HG03045 (cell line): ENCODE data around the gene SYCE3.

Experiments
- ATAC-seq: cut with Tn5 transposase; IDR thresholded peaks from one replicate; pipeline ENCODE4 v1.9.1; 2021; ENCODE audit warnings: mild to moderate bottlenecking, moderate library complexity; ENCODE audit not compliant: unreplicated experiment

Gene SYCE3

DNA sequence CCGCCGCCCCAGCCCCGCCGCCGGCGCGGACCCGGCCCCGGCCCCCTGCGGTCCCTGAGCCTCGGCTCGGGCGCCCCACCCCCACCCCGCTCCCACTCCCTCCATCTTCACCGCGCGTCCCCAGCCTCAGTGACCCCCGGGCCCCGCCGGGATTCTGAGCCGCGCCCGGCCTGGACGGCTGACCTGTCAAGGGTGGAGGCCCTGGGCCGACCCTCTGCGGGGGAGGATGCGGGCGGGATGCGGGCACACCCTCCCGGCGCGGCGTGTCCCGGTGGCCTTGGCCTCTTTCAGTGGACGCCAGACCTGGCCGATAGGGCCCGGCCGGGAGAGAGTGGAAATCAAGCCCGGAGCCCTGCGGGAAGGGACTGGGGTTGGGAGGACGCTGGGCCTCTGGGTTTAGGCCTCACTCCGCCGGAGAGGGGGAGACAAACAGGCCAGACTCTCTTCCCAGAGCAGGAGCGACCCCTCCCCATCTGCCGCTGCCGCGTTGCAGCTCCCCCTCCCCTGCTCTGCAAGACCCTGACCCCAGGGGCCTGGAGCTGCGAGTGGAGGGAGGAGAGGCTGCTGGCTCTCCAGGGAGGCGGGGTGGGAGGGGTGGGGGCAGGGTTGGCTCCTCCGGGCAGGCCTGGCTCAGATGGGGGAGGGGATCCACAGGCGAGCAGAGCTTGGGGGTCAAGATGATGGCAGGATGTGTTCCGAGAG lies 38.4 kb upstream of the SYCE3 start:
- no peak for ATAC-seq

DNA sequence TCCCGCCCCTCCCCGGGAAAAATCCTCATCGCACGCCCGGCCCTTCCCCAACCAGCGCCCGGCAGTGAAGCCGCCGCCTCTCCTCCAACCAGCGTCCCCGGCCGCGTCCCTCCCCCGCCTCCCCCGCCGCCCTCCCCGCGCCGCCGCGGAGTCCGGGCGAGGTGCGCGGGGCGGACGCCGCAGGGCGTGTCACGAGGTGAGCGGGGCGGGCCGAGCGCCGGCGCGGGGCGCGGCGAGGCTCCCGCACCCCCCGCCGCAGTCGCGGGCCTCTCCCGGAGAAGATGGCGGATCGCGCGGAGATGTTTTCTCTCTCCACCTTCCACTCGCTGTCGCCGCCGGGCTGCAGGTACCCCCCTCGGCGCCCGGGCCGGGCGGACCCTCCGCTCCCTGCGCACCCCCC lies 37.8 kb upstream of the SYCE3 start, which contains the start of gene MAPK8IP2:
TSS of gene MAPK8IP2 (plus strand) at position 256 of the 400 bp plus-strand sequence. CDS start at position 282, 26 bp downstream.
- ATAC-seq = no peak

DNA sequence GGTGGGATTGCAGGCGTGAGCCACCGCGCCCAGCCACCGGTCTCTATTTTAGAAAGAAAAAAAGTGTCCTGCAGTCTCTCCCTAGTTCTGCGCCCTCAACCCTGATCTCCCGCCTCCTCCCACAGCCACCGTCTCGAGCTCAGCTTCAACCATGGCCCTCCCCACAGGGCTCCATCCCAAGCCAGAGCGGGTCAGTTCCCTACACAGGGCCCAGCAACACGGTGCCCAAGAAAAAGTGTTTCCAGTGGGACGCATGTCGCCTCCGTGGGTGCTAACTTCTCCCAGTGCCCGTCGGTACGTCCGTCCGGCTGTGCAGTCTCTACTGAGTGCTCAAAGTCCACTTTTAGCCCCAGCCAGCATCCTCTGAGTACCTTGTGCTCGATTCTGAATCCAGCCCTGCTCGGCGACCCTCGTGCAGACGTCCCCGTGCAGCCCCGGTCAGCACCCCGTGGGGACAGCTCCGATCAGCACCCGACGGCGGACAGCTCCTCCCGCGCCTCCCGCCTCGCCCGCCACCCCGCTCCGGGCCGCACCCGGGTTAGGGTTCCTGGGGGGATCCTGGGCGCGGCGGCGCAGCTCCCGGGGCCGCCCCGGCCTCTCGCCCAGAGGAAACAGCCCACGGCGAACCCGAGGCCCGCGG lies 37.2 kb upstream of the SYCE3 start:
- no peak for ATAC-seq

DNA sequence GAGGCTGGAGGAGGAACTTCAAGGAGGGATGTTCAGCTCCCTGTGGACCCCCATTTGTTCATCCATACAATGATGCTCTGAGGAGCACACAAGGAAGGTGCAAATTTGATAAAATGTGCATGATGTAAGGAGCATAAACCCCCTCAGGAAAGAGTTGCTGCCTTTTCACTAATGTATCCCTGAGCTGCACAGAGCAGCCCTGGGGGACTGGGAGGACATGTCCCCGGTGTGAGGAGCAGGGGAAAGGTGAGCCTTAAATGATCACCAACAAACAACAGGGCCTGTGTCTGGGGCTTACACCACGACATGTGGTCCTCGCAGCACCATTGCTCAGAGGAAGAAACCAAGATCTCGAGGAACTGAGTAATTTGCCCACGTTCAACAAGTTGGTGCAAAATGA lies 34.4 kb upstream of the SYCE3 start:
- ATAC-seq = no peak

DNA sequence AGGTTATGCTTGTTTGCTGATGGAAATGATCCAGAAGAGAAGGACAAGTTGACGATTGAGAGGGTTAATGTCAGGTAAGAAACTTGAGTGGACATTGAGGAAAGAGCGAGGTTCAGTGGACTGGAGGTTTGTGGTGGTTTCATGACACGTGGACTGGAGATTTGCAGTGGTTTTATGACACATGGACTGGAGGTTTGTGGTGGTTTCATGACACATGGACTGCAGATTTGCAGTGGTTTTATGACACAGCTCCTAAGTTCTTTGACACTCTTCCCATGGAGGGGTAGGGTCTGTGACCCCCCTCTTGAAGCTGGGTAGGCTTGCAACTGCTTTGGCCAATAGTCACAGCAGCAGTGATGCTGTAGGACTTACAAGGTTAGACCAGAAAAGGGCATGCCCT lies 32.5 kb upstream of the SYCE3 start:
- no peak for ATAC-seq

- no peak for ATAC-seq
These were observed 24.7 kb upstream of the SYCE3 start for GRCh38 chr22:50587407-50587806.

DNA sequence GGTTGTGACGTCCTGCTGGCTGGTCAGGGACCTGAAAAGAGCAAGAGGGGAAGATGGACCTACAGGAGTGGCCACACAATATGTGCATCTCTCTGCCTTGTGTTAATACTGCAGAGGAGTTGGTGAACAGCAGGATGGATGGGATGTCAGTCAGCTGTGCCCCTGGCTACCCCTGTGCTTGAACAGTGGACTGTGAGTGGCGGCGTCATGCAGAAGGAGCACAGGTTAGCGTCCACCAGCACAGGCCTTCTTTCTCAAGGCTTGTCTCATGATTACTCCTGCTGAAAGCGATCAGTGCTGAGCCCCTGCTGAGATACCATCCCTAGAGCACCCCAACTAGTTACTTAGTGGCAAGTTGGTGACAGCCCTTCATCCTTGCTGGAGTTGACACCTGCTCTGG lies 23.7 kb upstream of the SYCE3 start:
- ATAC-seq = no peak

- ATAC-seq = no peak
These were observed 23.1 kb upstream of the SYCE3 start for GRCh38 chr22:50585781-50586180.

GRCh38 chr22:50585238-50585637 lies 22.5 kb upstream of the SYCE3 start:
- ATAC-seq = no peak

DNA sequence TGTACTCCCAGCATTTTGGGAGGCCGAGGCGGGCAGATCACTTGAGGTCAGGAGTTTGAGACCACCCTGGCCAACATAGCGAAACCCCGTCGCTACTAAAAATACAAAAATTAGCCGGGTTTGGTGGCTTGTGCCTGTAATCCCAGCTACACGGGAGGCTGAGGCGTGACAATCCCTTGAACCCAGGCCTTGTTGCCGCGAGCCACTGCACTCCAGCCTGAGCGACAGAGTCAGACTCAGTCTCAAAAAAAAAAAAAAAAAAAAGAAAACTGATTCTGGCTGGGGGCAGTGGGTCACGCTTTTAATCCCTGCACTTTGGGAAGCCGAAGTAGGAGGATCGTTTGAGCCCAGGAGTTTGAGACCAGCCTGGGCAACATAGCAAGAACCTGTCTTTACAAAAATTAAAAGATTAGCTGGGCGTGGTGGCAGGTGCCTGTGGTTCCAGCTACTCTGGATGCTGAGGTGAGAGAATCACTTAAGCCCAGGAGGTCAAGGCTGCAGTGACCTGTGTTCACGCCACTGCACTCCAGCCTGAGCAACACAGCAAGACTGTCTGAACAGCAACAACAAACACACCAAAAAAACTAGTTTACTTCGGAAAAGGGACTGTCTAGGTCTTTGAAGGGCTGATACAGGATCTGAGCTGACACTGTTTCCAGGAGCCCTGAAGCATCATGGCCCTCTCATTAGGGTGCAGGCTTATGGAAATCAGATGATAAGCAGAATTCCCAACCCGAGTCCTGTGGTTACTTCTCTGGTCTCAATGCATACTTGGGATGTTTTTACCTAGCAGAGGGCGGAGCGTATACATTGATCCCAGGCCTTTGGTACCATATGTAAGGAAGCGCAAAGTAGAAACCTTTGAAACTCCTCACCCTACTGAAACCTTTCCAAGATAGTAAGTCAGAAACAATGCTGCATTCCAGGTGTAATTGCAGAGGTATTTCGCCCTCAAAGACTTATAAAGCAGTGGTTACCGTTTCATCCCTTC lies 21.7 kb upstream of the SYCE3 start:
- ATAC-seq = no peak

DNA sequence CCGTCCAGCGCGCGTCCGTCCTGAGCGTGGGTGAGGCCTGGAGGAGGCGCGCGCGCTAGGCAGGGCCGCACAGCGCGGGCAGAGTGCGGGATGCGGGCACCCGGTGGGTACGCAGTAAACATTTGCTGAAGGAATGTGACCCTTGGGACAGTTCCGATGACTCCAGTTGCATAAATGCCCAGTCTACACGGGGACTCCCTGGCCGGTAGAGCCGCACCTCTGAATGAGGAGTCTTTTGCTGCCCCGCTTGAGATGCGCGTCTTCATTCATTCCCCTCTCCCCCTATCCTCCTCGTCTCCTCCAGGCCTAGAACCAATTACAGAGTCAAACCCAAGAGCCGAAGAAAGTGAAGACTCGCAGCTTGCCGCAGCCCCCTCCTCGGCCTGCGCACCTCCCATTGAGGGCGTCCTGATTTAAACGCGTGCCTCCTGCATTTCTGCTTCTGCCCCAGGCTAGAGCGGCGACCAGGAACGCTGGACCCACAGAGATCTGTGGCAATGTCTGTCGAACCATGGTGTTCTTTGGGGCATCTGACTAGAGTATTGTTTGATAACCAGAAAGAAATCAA lies 20.7 kb upstream of the SYCE3 start:
- ATAC-seq = peak; percentile 25

- ATAC-seq = peak; percentile 89
These were observed 20.0 kb upstream of the SYCE3 start, which contains the start of gene CHKB for GRCh38 chr22:50582493-50583293. Gene CHKB (minus strand): TSS chr22:50582849. CDS start chr22:50582781, 68 bp downstream.

- ATAC-seq = peak; percentile 23
These were observed 19.3 kb upstream of the SYCE3 start for GRCh38 chr22:50581950-50582492.

DNA sequence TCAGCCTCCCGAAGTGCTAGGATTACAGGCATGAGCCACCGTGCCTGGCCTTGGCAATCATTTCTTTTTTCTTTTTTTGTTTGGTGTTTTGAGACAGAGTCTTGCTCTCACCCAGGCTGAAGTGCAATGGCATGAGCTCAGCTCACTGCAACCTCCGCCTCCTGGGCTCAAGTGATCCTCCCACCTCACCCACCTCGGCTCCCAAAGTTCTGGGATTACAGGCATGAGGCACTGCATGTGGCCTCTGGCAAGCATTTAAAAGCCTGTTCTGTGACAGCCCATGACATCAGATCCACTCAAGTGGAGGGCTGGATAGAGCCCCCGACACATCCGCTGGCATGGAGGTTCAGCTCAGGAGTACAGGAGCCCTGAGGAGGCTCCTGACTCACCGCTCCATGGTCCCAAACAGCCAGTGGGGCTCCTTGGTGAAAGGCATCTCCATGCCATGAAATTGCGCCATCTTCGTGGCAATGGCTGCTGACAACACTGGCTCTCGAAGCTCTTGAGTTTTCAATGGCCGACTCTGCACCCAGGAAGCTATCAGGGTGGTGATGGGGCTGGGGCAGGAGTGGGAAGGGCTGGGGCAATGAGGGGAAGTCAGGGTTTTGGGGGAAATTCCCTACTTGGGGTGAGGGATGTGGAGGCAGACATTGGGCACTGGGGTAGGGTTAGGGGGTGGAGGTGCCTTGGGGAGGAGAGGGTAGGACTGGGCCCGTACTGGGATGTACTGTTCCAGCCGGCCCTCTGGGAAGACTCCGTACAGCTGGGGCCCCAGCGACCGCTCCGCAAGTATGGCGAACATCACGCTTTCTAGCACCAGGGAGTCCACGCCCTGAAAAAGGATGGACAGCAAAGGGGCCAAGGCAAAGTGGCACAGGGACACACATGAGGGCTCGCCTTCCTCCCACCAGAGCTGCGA lies 18.6 kb upstream of the SYCE3 start:
- no peak for ATAC-seq

- ATAC-seq = no peak
These were observed 17.0 kb upstream of the SYCE3 start for GRCh38 chr22:50579752-50580151.

DNA sequence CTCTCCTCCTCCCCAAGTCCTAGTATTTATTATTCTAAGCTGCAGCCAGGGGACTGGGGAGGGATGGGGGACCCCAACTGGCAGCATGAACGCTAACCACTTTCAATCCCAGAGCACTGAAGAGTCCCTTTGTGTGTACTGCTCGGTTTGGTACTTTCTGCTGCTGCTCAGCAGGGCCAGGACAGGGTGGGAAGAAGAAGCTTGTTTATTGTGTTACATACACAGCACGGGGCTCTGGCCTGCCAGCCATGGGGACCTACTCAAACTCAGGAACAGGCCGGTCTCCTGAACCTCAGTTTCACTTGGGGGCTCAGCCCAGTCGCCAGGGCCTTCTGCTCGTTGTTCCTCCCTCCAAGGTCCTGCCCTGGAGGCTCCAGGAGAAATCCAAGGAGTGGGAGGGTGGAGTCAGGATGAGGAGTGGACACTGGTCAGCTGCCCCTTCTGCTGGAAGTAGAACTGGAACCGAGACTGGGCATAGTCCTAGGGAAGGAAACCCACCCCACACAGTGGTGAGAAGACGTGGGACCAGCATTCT lies 16.1 kb upstream of the SYCE3 start:
- ATAC-seq = no peak

DNA sequence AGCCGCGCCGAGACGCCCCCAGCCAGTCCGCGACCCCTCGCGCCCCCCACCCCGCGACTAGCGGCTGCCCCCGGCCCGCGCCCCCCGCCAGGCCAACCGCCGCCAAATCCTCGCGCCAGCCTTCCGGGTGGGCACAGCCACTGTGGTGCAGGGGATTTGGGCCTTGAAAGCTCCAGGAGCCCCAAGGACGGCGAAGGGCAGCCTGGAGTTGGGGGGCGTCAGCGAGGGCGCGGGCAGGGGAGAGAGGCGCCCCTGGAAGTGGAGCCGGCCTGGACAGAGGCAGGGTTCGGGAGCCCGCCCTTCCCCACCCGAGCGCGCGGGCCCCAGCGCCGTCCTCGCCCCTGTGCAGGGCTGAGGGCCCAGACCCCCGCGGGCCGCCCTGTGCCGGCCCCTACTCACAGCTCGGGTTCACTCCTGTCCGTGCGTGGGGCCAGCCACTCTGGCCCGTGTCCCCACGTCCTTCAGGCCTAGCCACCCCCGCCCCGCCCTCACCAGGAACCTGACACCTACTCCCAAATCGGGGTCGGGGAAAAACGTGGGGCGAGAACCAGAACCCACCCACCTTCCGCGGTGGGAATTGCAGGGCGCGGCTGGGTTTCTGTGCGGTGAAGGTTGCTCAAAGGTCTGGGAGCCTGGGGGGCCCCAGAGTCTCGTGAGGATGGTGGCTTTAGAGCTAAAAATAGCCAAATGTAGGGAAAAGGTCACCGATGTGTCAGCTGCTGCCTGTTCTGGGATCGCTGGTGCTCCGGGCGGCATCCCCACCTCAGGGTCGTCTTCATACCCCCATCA lies 15.5 kb upstream of the SYCE3 start, which contains the start of gene CPT1B:
TSS of gene CPT1B (minus strand) at position 441 of the 789 bp plus-strand sequence. CDS start 512 bp downstream, outside the sequence.
- no peak for ATAC-seq

DNA sequence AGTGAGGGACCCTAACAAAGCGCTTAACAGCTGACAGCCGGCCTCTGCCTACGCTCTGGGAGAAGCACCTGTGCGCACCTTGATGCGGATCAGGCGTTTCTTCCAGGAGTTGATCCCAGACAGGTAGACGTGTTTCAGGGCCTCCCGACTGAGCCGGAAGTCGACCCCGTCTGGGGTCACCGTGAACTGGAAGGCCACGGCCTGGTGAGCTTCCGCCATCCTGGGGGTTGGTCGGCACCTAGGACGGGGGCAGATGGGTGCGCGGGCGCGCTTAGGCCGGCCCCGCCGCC lies 14.9 kb upstream of the SYCE3 start:
- no peak for ATAC-seq
